HG03045 (cell line): ENCODE results near the gene KCNIP4.
"Not testable (repeated sequence)": the region's sequence is repeated elsewhere in the genome, so short reads cannot be mapped to it uniquely, and the experiment has no call there.

Experiments used
- ATAC-seq: cut with Tn5 transposase; IDR thresholded peaks from one replicate; pipeline ENCODE4 v1.9.1; 2021; ENCODE audit warnings: mild to moderate bottlenecking, moderate library complexity; ENCODE audit not compliant: unreplicated experiment

Gene KCNIP4

DNA sequence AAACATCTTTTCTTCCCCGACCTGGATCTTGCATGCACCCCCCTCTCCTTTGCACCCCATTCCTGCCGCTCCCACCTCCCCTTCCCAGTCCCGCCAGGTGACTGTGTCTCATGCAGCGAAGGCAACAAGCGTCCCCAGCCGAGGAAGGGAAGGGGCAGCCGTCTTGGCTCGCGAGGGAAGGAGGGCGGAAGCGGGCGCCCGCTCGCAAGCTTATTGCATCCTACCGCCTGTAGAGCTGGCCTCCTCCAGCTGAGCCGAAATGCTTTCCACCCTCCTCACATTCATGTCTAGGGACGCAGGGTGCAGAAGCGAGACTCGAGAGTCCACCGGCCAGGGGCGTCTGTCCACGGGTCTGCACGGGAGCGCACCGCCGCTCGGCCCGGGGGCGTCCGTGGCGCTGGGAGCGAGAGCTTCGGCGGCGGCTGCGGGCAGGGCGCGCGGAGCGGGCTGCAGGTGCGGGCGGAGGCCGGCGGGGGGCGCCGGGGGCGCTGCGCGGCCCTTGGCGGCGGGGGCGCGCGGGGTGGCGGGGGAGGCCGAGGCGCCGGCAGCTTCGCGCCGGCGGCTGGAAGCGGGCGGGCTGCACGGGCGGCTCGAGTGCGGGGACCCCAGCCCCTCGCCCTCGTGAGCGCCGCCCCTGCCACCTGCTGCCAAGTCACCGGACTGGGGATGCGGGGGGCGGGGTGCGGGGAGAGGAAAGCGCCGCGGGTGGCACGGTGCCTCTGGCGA, at the start of gene KCNIP4:
Gene KCNIP4 (minus strand): TSS at position 426 of the 726 bp plus-strand sequence.
- ATAC-seq, result no peak

DNA sequence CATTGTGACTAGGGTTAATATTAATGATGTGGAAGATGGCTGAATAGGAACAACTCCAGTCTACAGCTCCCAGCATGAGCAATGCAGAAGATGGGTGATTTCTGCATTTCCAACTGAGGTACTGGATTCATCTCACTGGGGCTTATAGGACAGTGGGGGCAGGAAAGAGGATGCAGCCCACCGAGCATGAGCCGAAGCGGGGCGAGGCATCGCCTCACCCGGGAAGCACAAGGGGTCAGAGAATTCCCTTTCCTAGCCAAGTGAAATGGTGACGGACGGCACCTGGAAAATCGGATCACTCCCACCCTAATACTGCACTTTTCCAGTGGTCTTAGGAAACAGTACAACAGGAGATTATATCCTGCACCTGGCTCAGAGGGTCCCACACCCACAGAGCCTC, 48.0 kb upstream of the KCNIP4 start:
- ATAC-seq, result not testable (repeated sequence)

DNA sequence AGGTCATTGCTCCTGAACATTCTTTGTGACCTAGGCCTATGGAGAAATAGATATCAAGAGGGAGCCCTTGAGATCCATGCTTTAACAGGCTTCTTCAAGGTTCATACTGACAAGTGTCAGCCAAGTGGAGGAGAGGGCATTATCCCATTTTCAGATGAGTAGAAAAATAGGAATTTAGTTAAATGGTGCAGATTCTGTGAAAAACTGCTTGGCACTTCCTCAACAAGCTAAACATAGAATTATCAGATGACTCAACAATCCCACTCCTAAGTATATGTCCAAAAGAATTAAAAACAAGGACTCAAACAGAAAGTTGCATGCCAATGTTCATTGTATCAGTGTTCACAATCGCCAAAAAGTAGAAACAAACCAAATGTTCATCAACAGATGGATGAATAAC, 43.8 kb upstream of the KCNIP4 start:
- no peak for ATAC-seq

DNA sequence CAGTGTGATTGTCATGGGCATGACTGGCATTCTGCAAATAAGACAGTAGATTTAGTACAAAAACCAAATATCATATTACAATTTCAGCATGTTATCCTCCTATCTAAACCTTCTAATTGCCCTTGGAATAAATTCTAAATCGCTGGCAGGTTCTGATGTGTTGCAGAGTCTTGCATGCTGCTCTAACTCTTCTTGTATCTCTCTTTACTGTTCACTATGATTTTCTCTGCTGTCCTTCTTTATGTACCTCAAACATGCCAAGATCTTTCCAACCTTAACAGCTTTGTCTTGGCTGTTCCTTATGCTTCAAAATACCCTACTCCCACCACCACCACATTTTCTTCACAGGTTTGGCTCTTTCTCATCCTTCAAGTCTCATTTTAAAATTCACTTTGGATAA, 43.0 kb upstream of the KCNIP4 start:
- ATAC-seq, result no peak

- ATAC-seq, result no peak
Observed at GRCh38 chr4:21991050-21991449, 42.5 kb upstream of the KCNIP4 start.

- no peak for ATAC-seq
Observed at GRCh38 chr4:21989351-21989750, 40.8 kb upstream of the KCNIP4 start.

- no peak for ATAC-seq
Observed at GRCh38 chr4:21986307-21986706, 37.7 kb upstream of the KCNIP4 start.

GRCh38 chr4:21982087-21982486, 33.5 kb upstream of the KCNIP4 start:
- no peak for ATAC-seq

- no peak for ATAC-seq
Observed at GRCh38 chr4:21979196-21979595, 30.6 kb upstream of the KCNIP4 start.

DNA sequence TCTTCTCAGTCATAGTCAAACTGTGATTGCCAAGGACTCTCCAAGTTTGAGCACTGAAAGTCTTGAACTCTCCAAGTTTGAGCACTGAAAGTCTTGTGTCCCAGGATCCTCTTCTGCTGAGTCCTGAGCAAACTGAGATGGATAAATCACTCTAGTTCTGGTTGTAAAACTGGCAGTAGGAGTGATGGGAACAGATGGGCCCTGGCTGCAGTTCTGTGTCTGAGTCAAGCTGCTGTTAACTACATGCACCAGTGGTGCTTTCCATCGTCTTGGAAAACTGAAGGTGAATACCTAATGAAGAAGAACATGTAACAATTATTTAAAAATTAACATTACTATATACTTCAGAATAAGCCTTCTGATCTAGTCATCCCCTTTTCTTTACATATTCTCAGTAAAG, 27.6 kb upstream of the KCNIP4 start:
- no peak for ATAC-seq

DNA sequence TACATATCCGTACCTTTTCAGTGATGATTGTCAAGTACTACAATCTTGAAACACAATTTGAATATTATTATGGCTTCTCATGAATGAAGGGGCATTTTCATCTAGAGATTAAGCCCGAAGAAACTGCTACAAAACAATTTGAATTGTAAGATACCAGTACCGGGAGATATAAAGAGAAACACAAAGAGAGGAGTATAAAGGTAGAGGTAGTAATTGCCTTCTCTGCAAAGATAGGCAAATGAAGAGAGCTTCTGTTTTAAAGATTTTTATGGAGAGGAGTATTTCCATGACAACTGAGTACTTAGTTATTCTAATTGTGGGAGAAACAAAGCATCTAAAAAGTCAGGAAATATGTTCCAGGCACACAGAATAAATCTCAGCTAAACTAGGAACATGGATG, 25.3 kb upstream of the KCNIP4 start:
- no peak for ATAC-seq

DNA sequence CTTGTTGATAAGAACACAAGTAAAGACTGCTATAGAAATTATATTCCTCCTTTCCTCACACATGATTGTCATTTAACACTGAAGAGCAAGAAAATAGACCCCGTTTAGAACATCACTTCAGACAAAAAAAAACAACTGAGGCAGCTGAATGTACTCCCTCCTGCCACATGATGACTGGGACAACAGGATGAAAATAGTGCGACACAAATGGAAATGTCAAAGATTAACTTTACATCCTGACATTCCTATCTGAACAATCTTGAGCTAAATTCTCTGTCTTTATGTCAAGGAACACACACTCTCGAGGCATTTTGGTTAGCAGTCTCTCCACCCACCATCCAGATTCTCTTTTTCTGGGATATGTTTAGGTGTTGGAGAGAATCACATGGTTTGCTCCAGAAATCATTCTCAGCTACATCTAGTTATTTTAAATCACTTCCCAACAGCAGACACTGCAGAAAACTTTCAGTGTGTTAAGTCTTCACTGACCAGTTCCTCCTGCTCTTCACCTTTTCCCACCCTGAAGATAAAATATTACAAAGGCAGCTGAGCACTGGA, 16.3 kb upstream of the KCNIP4 start:
- ATAC-seq, result no peak

GRCh38 chr4:21962691-21963090, 14.1 kb upstream of the KCNIP4 start:
- ATAC-seq, result no peak

GRCh38 chr4:21960793-21961192, 12.2 kb upstream of the KCNIP4 start:
- ATAC-seq, result no peak

- ATAC-seq, result no peak
Observed at GRCh38 chr4:21954916-21955315, 6.3 kb upstream of the KCNIP4 start.

DNA sequence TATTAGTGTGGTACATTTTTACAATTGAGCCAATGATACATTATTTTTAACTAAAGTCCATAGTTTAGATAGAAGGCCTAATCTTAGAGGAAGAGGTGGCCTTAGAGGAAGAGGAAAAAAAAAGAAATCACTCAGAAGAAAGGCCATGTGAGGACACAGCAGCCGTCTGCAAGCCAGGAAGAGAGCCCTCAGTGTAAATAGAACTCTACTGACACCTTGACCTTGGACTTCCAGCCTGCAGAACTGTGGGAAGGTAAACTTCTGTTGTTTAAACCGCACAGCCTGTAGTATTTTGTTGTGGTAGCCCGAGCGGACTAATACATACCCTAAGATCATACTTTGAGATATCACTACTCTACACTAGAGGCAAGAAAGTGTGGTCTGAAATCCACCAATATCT, 5.1 kb upstream of the KCNIP4 start:
- ATAC-seq, result no peak

DNA sequence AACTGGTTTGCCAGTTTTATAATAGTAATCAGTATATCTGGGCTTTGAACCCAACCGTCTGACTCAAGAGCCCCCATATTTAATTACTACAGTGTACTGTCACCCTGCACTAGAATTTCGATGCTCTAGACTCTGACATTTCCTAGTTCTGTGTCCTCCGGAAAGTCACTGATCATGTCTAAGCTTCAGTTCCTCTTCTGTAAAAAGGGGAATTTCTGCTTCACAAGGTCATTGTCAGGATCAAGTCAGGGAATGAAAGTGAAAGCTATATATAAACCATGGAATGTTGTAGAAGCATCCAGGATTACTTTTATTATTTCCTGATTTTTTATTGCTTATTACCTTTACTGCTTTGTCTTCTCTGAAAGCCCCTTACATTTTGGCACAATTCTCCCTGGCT, 4.0 kb upstream of the KCNIP4 start:
- no peak for ATAC-seq

GRCh38 chr4:21949073-21949457, 493 bp upstream of the KCNIP4 start:
- ATAC-seq, result no peak

GRCh38 chr4:21947791-21948346, 703 bp downstream of the KCNIP4 start:
- no peak for ATAC-seq

DNA sequence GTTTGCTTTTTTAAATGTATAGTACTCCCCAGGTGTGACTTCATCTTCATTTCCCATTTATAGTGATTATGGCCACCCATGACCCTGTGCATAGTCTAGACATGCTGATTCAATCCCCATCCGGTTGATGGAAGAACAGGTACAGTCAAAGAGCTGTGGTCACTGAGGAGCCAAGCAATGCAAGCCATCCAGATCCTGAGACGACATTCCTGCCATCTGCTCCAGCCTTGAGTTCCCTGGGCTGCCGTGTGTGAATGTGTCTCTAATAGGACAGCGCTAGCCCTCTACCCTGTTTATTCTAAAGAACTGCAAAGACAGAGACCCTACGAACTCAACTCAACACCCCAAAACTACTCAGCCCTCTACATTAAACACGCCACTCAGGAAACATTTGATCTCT, 1.7 kb downstream of the KCNIP4 start:
- no peak for ATAC-seq

DNA sequence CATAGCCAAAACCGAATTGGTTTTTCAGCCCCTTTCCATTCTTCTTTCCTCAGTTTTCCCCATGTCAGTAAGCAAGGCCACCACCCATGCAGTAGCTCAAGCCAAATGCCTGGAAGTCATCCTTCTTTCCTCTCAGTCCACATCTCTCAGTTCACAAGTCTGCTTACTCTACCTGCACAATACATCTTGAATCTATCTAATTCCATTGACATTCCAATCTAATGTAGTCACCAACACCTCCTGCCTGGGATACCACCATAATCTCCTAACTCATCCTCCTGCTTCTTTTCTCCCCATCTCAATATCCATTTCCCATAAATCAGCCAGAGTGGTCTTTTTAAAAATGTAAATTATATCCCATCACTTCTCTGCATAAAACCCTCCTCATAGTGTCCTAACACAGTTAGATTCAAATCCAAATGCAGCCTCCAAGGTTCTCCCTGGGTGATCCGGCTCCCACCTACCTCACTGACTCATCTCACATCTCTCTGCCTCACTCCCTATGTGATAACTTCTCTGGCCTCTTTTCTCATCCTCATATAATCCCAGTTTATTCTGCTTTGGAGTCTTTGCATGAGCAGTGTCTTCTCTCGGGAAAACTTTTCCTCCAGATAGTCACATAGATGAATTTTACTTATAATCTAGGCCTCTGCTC, 26.9 kb downstream of the KCNIP4 start:
- ATAC-seq, result no peak

DNA sequence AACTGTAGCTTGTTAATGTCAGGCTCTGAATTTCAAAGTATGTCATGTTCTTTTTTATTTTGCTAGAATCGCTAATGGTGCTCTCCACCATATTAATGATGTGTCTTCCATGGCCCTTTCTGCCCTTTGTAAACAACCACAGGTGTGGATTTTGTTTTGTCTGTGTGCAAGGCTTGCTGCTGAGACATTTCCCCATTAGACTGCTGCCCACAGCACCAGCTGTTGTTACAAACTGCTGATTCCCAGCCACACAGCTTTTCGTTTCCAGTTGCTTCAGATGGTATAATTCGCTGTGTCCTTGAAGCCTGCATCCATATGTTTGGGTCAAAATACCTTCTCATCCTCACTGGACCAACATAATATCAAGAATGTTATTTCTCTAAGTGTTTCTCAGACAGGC, 32.8 kb downstream of the KCNIP4 start:
- no peak for ATAC-seq
